Transverse colon (tissue), 4 donors: ENCODE measurements around the gene NOC4L. TPM values are rescaled to one million over a fixed set of nuclear protein-coding genes. Genes with fewer than 3 reads are reported as not detected.

ENCODE experiments used
- DNase-seq: peaks from one replicate; pipeline ENCODE4 v3.0.0-alpha.2; 2019
- H3K27ac ChIP-seq, 4 donors: fragments of 200-600 bp; sonication (generic); 2 replicates each; pipeline ENCODE4 v1.5.1; 2016 to 2018; ENCODE audit warnings: inconsistent platforms in 4 of 4
- H3K27me3 ChIP-seq: fragments of 200-600 bp; sonication (generic); 2 replicates; pipeline ENCODE4 v1.5.1; 2017; ENCODE audit warnings: inconsistent platforms
- H3K36me3 ChIP-seq, 4 donors: fragments of 200-600 bp; sonication (generic); 2 replicates each; pipeline ENCODE4 v1.5.1; 2017 to 2019; ENCODE audit warnings: inconsistent platforms in 4 of 4
- H3K4me1 ChIP-seq, 4 donors: fragments of 200-600 bp; sonication (generic); 2 replicates each; pipeline ENCODE4 v1.5.1; 2017 to 2020; ENCODE audit warnings: inconsistent platforms in 4 of 4
- H3K4me3 ChIP-seq, 4 donors: fragments of 200-600 bp; sonication (generic); 1 replicate in 1 of 4; 2 replicates in 3 of 4; pipeline versions ENCODE4 v1.5.1 to v1.6.1; 2017 to 2019; ENCODE audit warnings: inconsistent platforms in 4 of 4
- H3K9me3 ChIP-seq, 2 donors: fragments of 200-600 bp; sonication (generic); 2 replicates each; pipeline ENCODE4 v1.5.1; 2017 to 2019; ENCODE audit warnings: inconsistent platforms in 2 of 2
- CTCF ChIP-seq, 5 experiments: fragments of 200-600 bp in 3 of 5; fragments of 450-650 bp in 2 of 5; sonication (generic) in 3 of 5; IDR thresholded peaks; 1 replicate in 2 of 5; 2 replicates in 3 of 5; pipeline ENCODE4 v1.5.1; 2016 to 2017; ENCODE audit warnings: antibody characterized with exemption in 5 of 5, inconsistent platforms in 3 of 5, mild to moderate bottlenecking in 2 of 5, moderate library complexity in 1 of 5
- EP300 ChIP-seq: sonication (generic); formaldehyde crosslinking; IDR thresholded peaks from one replicate; pipeline ENCODE4 v1.6.1; 2017; ENCODE audit warnings: antibody characterized with exemption, low read depth
- POLR2A ChIP-seq: fragments of 450-650 bp; IDR thresholded peaks from one replicate; pipeline ENCODE4 v1.6.1; 2016; ENCODE audit warnings: antibody characterized with exemption, mild to moderate bottlenecking, moderate library complexity
- POLR2AphosphoS5 ChIP-seq, 3 donors: sonication (generic); formaldehyde crosslinking; IDR thresholded peaks; one replicate each; pipeline ENCODE4 v1.6.1; 2016; ENCODE audit warnings: antibody characterized with exemption in 3 of 3
- WGBS, 2 donors: methylation state at CpG; one replicate each; pipeline ENCODE4 v1.1.5; 2018; ENCODE audit warnings: low coverage in 1 of 2; 5-methylcytosine and 5-hydroxymethylcytosine counted together
- in situ Hi-C, 4 donors: fragments of 200-750 bp; cut with MboI; loops; one replicate each; pipeline versions ENCODE4 v1.15.0 to v1.15.1; 2017; ENCODE audit warnings: low sequenced_read_pairs in 3 of 4, low pct_ligation_motif_present in 1 of 4, low pct_unique_long_range_greater_than_20kb in 1 of 4
- intact Hi-C: fragments of 100-400 bp; cut with DNase I; formaldehyde crosslinking; loops from one replicate; pipeline ENCODE4 v1.15.1; 2023; ENCODE audit warnings: low total_unique reads
- total RNA-seq, 4 donors: library from RNA; depleted of rRNA; stranded (reverse); fragments of >200 nt; gene quantifications; one replicate each; pipeline ENCODE4 v1.1.0, GENCODE V29; 2016

NOC4L gene
- total RNA-seq, 4 donors from 2014 or later: 5.2 to 12.6 (median 9.9) TPM

- Histone ChIP-seq H3K4me3 (no peak overlapping the region), H3K27ac (no peak overlapping the region), H3K4me1 (no peaks in the 10 kb centered on the region), H3K36me3 (no peaks in the 10 kb centered on the region), H3K27me3 (peaks cover 67% of the 10 kb centered on the region), H3K9me3 (no peaks in the 10 kb centered on the region)
- TF ChIP-seq EP300 (no peak), POLR2A (no peak), POLR2AphosphoS5 (IDR thresholded peaks at IDR 0.05) (no peak), CTCF (IDR thresholded peaks at IDR 0.05) (no peak)
- DNase-seq: no peak
- 58% methylated on average over 25 of the region's 25 CpGs; no CpG with 5 or more reads in 1 of the 2 donors for WGBS, 2 donors
- intact Hi-C loops (no loop called here), in situ Hi-C loops (no loop called here)
Measured at GRCh38 chr12:132174839-132175490, 30.7 kb downstream of the NOC4L start.

GRCh38 chr12:132175496-132176384 is 31.5 kb downstream of the NOC4L start:
- DNase-seq: no peak
- no peaks in the 10 kb centered on the region for H3K9me3 ChIP-seq
- H3K36me3 ChIP-seq: no peaks in the 10 kb centered on the region
- H3K4me1 ChIP-seq: no peaks in the 10 kb centered on the region
- 64% methylated on average over 31 of the region's 35 CpGs; no CpG with 5 or more reads in 1 of the 2 donors for WGBS, 2 donors
- H3K27me3 ChIP-seq: peaks cover 66% of the 10 kb centered on the region
- TF ChIP-seq EP300: no peak
- no peak for TF ChIP-seq CTCF (IDR thresholded peaks at IDR 0.05)
- no peak for TF ChIP-seq POLR2A
- TF ChIP-seq POLR2AphosphoS5 (IDR thresholded peaks at IDR 0.05): no peak
- H3K4me3 ChIP-seq: no peak overlapping the region
- intact Hi-C loops: no loop called here
- no peak overlapping the region for H3K27ac ChIP-seq
- in situ Hi-C loops: no loop called here

GRCh38 chr12:132176385-132176919 is 32.2 kb downstream of the NOC4L start:
- TF ChIP-seq CTCF (IDR thresholded peaks at IDR 0.05) (no peak), POLR2A (no peak), EP300 (no peak), POLR2AphosphoS5 (IDR thresholded peaks at IDR 0.05) (no peak)
- Histone ChIP-seq H3K4me3 (no peak overlapping the region), H3K4me1 (no peaks in the 10 kb centered on the region), H3K27me3 (peaks cover 60% of the 10 kb centered on the region), H3K27ac (no peak overlapping the region), H3K36me3 (no peaks in the 10 kb centered on the region), H3K9me3 (no peaks in the 10 kb centered on the region)
- in situ Hi-C loops (no loop called here), intact Hi-C loops (no loop called here)
- WGBS, 2 donors: 77% methylated on average over 19 of the region's 19 CpGs; no CpG with 5 or more reads in 1 of the 2 donors
- no peak for DNase-seq

GRCh38 chr12:132176920-132177551 is 32.8 kb downstream of the NOC4L start:
- H3K9me3 ChIP-seq: no peaks in the 10 kb centered on the region
- no peaks in the 10 kb centered on the region for H3K36me3 ChIP-seq
- no peak for DNase-seq
- no peak overlapping the region for H3K4me3 ChIP-seq
- intact Hi-C loops: no loop called here
- no peak overlapping the region for H3K27ac ChIP-seq
- TF ChIP-seq POLR2A (no peak), EP300 (no peak), CTCF (IDR thresholded peaks at IDR 0.05) (no peak), POLR2AphosphoS5 (IDR thresholded peaks at IDR 0.05) (no peak)
- H3K27me3 ChIP-seq: peaks cover 54% of the 10 kb centered on the region
- in situ Hi-C loops: no loop called here
- WGBS, 2 donors: 40 to 79% methylated on average over 2 to 25 of the region's 25 CpGs
- H3K4me1 ChIP-seq: no peaks in the 10 kb centered on the region
